ENCODE data around the gene SORD.

DNA sequence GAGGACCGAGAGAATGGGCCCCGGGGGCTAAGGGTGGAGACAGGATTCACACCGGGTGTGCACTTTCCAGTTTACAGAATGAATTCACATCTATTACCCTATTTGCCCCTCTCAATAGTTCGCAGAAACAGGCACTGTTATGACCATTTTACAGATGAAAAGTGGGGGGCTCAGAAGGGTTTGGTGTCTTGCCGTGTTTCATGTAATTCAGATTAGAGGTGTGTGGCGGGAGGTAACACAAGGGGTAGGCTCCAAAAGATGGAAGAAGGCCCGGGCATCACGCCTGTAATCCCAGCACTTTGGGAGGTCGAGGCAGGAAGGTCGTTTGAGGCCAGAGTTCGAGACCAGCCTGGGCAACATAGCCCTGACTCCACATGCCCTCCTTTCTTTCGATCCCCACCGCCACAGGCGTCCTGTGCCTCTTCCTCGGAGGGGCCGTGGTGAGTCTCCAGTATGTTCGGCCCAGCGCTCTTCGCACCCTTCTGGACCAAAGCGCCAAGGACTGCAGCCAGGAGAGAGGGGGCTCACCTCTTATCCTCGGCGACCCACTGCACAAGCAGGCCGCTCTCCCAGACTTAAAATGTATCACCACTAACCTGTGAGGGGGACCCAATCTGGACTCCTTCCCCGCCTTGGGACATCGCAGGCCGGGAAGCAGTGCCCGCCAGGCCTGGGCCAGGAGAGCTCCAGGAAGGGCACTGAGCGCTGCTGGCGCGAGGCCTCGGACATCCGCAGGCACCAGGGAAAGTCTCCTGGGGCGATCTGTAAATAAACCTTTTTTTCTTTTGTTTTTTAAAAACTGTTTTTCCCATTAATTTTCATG is 94.5 kb downstream of the SORD start:
- TF ChIP-seq, protein P1, sequence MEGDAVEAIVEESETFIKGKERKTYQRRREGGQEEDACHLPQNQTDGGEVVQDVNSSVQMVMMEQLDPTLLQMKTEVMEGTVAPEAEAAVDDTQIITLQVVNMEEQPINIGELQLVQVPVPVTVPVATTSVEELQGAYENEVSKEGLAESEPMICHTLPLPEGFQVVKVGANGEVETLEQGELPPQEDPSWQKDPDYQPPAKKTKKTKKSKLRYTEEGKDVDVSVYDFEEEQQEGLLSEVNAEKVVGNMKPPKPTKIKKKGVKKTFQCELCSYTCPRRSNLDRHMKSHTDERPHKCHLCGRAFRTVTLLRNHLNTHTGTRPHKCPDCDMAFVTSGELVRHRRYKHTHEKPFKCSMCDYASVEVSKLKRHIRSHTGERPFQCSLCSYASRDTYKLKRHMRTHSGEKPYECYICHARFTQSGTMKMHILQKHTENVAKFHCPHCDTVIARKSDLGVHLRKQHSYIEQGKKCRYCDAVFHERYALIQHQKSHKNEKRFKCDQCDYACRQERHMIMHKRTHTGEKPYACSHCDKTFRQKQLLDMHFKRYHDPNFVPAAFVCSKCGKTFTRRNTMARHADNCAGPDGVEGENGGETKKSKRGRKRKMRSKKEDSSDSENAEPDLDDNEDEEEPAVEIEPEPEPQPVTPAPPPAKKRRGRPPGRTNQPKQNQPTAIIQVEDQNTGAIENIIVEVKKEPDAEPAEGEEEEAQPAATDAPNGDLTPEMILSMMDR (IDR thresholded peaks at IDR 0.05), result no peak
- TF ChIP-seq POLR2A (IDR thresholded peaks at IDR 0.05), result no peak
